ENCODE data around the gene CRMP1.

DNA sequence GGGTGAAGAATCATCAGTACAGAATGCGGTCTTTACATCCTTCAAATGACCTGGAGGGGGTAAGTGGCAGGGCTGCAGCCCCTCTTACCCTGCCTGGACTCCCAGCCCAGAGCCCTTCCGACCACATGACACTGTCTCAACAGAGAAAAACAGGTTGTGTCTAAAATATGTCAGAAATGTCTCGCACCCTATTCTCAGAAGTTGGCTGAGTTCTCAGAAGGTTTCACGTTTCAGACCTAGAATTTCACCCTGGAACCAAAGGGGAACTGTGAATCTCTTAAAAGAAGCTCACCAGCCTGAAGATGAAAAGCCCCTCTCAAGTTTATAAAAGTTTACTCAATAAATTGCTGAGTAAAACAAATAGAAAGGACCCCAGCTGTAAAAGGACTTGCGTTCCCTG lies 7.0 kb upstream of the CRMP1 start:
- TF ChIP-seq POLR2AphosphoS5 (IDR thresholded peaks at IDR 0.05; ENCODE audit: low read depth, low read length) (no peak), SIN3A (IDR thresholded peaks at IDR 0.05; ENCODE audit: borderline replicate concordance, insufficient read depth, low read length) (no peak), TAF1 (IDR thresholded peaks at IDR 0.05; ENCODE audit: borderline replicate concordance, insufficient read depth, low read length) (no peak), FOXP2 (optimal IDR thresholded peaks at IDR 0.05; ENCODE audit: borderline replicate concordance, extremely low read depth, extremely low read length, insufficient read depth) (no peak)
- TF ChIP-seq, protein P1, sequence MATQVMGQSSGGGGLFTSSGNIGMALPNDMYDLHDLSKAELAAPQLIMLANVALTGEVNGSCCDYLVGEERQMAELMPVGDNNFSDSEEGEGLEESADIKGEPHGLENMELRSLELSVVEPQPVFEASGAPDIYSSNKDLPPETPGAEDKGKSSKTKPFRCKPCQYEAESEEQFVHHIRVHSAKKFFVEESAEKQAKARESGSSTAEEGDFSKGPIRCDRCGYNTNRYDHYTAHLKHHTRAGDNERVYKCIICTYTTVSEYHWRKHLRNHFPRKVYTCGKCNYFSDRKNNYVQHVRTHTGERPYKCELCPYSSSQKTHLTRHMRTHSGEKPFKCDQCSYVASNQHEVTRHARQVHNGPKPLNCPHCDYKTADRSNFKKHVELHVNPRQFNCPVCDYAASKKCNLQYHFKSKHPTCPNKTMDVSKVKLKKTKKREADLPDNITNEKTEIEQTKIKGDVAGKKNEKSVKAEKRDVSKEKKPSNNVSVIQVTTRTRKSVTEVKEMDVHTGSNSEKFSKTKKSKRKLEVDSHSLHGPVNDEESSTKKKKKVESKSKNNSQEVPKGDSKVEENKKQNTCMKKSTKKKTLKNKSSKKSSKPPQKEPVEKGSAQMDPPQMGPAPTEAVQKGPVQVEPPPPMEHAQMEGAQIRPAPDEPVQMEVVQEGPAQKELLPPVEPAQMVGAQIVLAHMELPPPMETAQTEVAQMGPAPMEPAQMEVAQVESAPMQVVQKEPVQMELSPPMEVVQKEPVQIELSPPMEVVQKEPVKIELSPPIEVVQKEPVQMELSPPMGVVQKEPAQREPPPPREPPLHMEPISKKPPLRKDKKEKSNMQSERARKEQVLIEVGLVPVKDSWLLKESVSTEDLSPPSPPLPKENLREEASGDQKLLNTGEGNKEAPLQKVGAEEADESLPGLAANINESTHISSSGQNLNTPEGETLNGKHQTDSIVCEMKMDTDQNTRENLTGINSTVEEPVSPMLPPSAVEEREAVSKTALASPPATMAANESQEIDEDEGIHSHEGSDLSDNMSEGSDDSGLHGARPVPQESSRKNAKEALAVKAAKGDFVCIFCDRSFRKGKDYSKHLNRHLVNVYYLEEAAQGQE (IDR thresholded peaks at IDR 0.05; ENCODE audit: insufficient read depth in 1 of 2, low read depth in 2 of 2, low read length in 2 of 2), result no peak
